CD4-positive, alpha-beta T cell treated with Interleukin-1 beta for 1 hour (primary cell): ENCODE results near the gene IRF2BP2.
"Not testable (repeated sequence)": the region's sequence is repeated elsewhere in the genome, so short reads cannot be mapped to it uniquely, and the experiment has no call there.

Source experiments
- DNase-seq, 2 donors: peaks; one replicate each; pipeline ENCODE4 v3.0.0-alpha.2; 2020 to 2022

The IRF2BP2 gene

GRCh38 chr1:234600418-234601281, 9.3 kb downstream of the IRF2BP2 start:
- DNase-seq, result peak in 1 of 2 donors; percentile 64

GRCh38 chr1:234599617-234600417, 10.2 kb downstream of the IRF2BP2 start:
- peak; percentile 77 to 83 for DNase-seq

- no peak for DNase-seq
Measured at GRCh38 chr1:234598974-234599616, 10.9 kb downstream of the IRF2BP2 start.

GRCh38 chr1:234597894-234598293, 12.1 kb downstream of the IRF2BP2 start:
- peak; percentile 69 to 79 for DNase-seq

GRCh38 chr1:234595899-234596298, 14.1 kb downstream of the IRF2BP2 start:
- DNase-seq, result no peak

GRCh38 chr1:234594575-234594974, 15.4 kb downstream of the IRF2BP2 start:
- not testable (repeated sequence) for DNase-seq

- DNase-seq, result no peak
Measured at GRCh38 chr1:234593771-234594504, 16.0 kb downstream of the IRF2BP2 start.

GRCh38 chr1:234593109-234593508, 16.9 kb downstream of the IRF2BP2 start:
- DNase-seq, result no peak

GRCh38 chr1:234592240-234592639, 17.7 kb downstream of the IRF2BP2 start:
- DNase-seq, result no peak

- DNase-seq, result no peak
Measured at GRCh38 chr1:234591131-234591530, 18.8 kb downstream of the IRF2BP2 start.

- DNase-seq, result no peak
Measured at GRCh38 chr1:234589854-234590620, 19.9 kb downstream of the IRF2BP2 start.

- DNase-seq, result no peak
Measured at GRCh38 chr1:234589064-234589800, 20.7 kb downstream of the IRF2BP2 start.

- no peak for DNase-seq
Measured at GRCh38 chr1:234588386-234588785, 21.6 kb downstream of the IRF2BP2 start.

GRCh38 chr1:234586892-234587485, 23.0 kb downstream of the IRF2BP2 start:
- no peak for DNase-seq

- DNase-seq, result no peak
Measured at GRCh38 chr1:234586304-234586703, 23.7 kb downstream of the IRF2BP2 start.

GRCh38 chr1:234585330-234586055, 24.5 kb downstream of the IRF2BP2 start:
- no peak for DNase-seq

GRCh38 chr1:234584926-234585325, 25.1 kb downstream of the IRF2BP2 start:
- no peak for DNase-seq

- no peak for DNase-seq
Measured at GRCh38 chr1:234584420-234584805, 25.6 kb downstream of the IRF2BP2 start.

GRCh38 chr1:234583755-234584419, 26.1 kb downstream of the IRF2BP2 start:
- no peak for DNase-seq
